ENCODE measurements around the gene AGTR1. TPM values are rescaled to one million over a fixed set of nuclear protein-coding genes. Genes with fewer than 3 reads are reported as not detected.

AGTR1 gene
- total RNA-seq, 1 donor from 2014 or later: not detected

- Histone ChIP-seq H3K4me2 (no peak overlapping the region), H3K27ac (no peak overlapping the region), H3K9ac (no peak overlapping the region), H3K4me3 (no peak overlapping the region), H3K36me3 (no peaks in the 10 kb centered on the region), H3F3A (ENCODE audit: low read depth) (peaks cover 4% of the 10 kb centered on the region), H4K20me1 (ENCODE audit: low read depth) (no peaks in the 10 kb centered on the region), H3K27me3 (no peaks in the 10 kb centered on the region), H2AFZ (replicated peaks) (no peak overlapping the region), H3K9me3 (ENCODE audit: low read depth) (no peaks in the 10 kb centered on the region), H3K4me1 (peaks cover 23% of the 10 kb centered on the region), H3K79me2 (ENCODE audit: low read depth) (no peaks in the 10 kb centered on the region)
- no peak for DNase-seq (ENCODE audit: low spot score)
- no peaks in the 10 kb centered on the region for H3K36me3 Mint-ChIP-seq
- H3K4me3 Mint-ChIP-seq: no peak overlapping the region
- peaks cover 8% of the 10 kb centered on the region for H3K9me3 Mint-ChIP-seq
- peaks cover 16% of the 10 kb centered on the region for H3K4me1 Mint-ChIP-seq
- TF ChIP-seq EZH2 (IDR thresholded peaks at IDR 0.05) (no peak), EZH2phosphoT487 (IDR thresholded peaks at IDR 0.05) (no peak)
- TF ChIP-seq, protein P1, sequence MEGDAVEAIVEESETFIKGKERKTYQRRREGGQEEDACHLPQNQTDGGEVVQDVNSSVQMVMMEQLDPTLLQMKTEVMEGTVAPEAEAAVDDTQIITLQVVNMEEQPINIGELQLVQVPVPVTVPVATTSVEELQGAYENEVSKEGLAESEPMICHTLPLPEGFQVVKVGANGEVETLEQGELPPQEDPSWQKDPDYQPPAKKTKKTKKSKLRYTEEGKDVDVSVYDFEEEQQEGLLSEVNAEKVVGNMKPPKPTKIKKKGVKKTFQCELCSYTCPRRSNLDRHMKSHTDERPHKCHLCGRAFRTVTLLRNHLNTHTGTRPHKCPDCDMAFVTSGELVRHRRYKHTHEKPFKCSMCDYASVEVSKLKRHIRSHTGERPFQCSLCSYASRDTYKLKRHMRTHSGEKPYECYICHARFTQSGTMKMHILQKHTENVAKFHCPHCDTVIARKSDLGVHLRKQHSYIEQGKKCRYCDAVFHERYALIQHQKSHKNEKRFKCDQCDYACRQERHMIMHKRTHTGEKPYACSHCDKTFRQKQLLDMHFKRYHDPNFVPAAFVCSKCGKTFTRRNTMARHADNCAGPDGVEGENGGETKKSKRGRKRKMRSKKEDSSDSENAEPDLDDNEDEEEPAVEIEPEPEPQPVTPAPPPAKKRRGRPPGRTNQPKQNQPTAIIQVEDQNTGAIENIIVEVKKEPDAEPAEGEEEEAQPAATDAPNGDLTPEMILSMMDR (IDR thresholded peaks at IDR 0.05): no peak
- peaks cover 3% of the 10 kb centered on the region for H3K27me3 Mint-ChIP-seq (ENCODE audit: insufficient read depth, low read depth)
- H3K27ac Mint-ChIP-seq: peak overlapping the region; percentile 19
Measured at GRCh38 chr3:148756311-148756710, 58.6 kb downstream of the AGTR1 start.

DNA sequence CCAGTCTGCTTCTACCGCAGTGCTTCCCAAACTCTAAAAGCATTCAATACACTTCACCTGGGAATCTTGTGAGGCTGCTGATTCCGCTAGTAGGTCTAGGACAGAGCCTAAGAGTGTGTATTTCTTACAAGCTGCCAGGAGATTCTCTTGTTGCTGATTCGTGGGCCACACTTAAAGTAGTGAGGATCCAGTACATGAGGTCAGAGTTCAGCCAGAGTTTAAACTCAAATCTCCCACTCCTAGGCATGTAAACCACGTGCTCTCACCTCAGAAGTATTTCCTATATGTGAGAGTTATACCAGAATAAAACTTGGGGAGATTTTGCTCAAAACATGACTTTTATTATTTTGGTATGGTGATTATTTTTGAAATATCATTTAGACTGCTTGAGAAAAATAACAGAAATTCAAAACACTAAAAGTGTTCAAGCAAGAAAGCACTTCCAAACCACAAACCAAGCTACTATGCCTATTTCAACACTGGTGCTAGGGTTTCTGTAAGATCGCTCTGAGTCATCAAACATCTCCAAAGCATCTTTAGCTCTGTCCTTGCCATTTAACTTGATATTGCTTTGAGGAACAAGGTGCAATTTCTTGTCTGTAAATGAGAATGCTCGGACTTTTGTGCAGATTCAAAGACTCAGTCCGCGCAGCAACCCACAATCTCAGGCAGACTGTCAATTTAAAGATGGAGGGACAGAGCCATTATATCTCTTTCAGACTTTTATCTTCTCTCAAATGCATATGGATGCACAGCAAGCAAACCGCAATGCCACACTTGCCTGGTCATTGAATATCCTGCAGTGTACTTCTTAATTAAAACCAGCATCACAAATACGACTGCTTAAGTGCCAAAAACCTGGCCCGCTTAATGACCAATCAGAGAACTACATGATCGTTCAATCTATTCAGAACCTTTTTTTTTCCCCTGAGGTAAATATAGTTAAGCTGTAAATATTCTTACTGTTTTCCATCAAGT is 59.8 kb downstream of the AGTR1 start:
- Mint-ChIP-seq H3K27me3 (ENCODE audit: insufficient read depth, low read depth) (peaks cover 3% of the 10 kb centered on the region), H3K9me3 (peaks cover 8% of the 10 kb centered on the region), H3K36me3 (no peaks in the 10 kb centered on the region), H3K27ac (no peak overlapping the region), H3K4me1 (peaks cover 16% of the 10 kb centered on the region), H3K4me3 (no peak overlapping the region)
- Histone ChIP-seq H3K36me3 (no peaks in the 10 kb centered on the region), H3K9ac (no peak overlapping the region), H4K20me1 (ENCODE audit: low read depth) (no peaks in the 10 kb centered on the region), H3K27ac (no peak overlapping the region), H2AFZ (replicated peaks) (no peak overlapping the region), H3K4me1 (peaks cover 23% of the 10 kb centered on the region), H3K4me3 (no peak overlapping the region), H3K79me2 (ENCODE audit: low read depth) (no peaks in the 10 kb centered on the region), H3F3A (ENCODE audit: low read depth) (peaks cover 4% of the 10 kb centered on the region), H3K4me2 (peak overlapping the region; percentile 29), H3K9me3 (ENCODE audit: low read depth) (no peaks in the 10 kb centered on the region), H3K27me3 (no peaks in the 10 kb centered on the region)
- TF ChIP-seq, protein P1 (IDR thresholded peaks at IDR 0.05): no peak
- no peak for TF ChIP-seq EZH2 (IDR thresholded peaks at IDR 0.05)
- TF ChIP-seq EZH2phosphoT487 (IDR thresholded peaks at IDR 0.05): no peak
- DNase-seq (ENCODE audit: low spot score): no peak

- no peaks in the 10 kb centered on the region for H3K36me3 Mint-ChIP-seq
- no peak overlapping the region for H3K27ac ChIP-seq
- H2AFZ ChIP-seq (replicated peaks): no peak overlapping the region
- peaks cover 16% of the 10 kb centered on the region for H3K4me1 Mint-ChIP-seq
- no peaks in the 10 kb centered on the region for H3K9me3 ChIP-seq (ENCODE audit: low read depth)
- H3K4me3 ChIP-seq: no peak overlapping the region
- peak; percentile 18 for DNase-seq (ENCODE audit: low spot score)
- H3K4me1 ChIP-seq: peaks cover 23% of the 10 kb centered on the region
- H3K4me2 ChIP-seq: peak overlapping the region; percentile 29
- H3K27ac Mint-ChIP-seq: no peak overlapping the region
- no peak for TF ChIP-seq EZH2phosphoT487 (IDR thresholded peaks at IDR 0.05)
- TF ChIP-seq EZH2 (IDR thresholded peaks at IDR 0.05): no peak
- TF ChIP-seq, protein P1 (IDR thresholded peaks at IDR 0.05): no peak
- H3K79me2 ChIP-seq (ENCODE audit: low read depth): no peaks in the 10 kb centered on the region
- no peaks in the 10 kb centered on the region for H3K36me3 ChIP-seq
- H3K4me3 Mint-ChIP-seq: no peak overlapping the region
- no peaks in the 10 kb centered on the region for H4K20me1 ChIP-seq (ENCODE audit: low read depth)
- H3K9me3 Mint-ChIP-seq: peaks cover 6% of the 10 kb centered on the region
- peaks cover 3% of the 10 kb centered on the region for H3K27me3 Mint-ChIP-seq (ENCODE audit: insufficient read depth, low read depth)
- no peaks in the 10 kb centered on the region for H3K27me3 ChIP-seq
- H3K9ac ChIP-seq: no peak overlapping the region
- H3F3A ChIP-seq (ENCODE audit: low read depth): peaks cover 4% of the 10 kb centered on the region
Measured at GRCh38 chr3:148758303-148758884, 60.7 kb downstream of the AGTR1 start.

Measured in neural progenitor cell (in vitro differentiated cells).